Mucosa of descending colon (tissue), 3 donors: Measurements from ENCODE around the gene THSD8. TPM values are rescaled to one million over a fixed set of nuclear protein-coding genes. Genes with fewer than 3 reads are reported as not detected.
A peak's percentile ranks its signal among the peaks of the same experiment; 100 is the strongest.
"Not testable (repeated sequence)": the region's sequence is repeated elsewhere in the genome, so short reads cannot be mapped to it uniquely, and the experiment has no call there.

Source experiments
- ATAC-seq: fragments of 200-7000 bp; cut with Tn5 transposase; one replicate; pipeline ENCODE4 v1.9.1; 2020; ENCODE audit warnings: mild to moderate bottlenecking, moderate library complexity
- DNase-seq, 3 donors: peaks; one replicate each; pipeline ENCODE4 v3.0.0-alpha.2; 2020
- H3K36me3 ChIP-seq: fragments of 200-600 bp; one replicate; pipeline ENCODE4 v1.8.0; 2021; ENCODE audit warnings: low read depth, mild to moderate bottlenecking
- H3K4me1 ChIP-seq: fragments of 200-600 bp; one replicate; pipeline ENCODE4 v1.8.0; 2021; ENCODE audit warnings: low read depth, mild to moderate bottlenecking
- H3K4me3 ChIP-seq: fragments of 200-600 bp; one replicate; pipeline ENCODE4 v1.8.0; 2021; ENCODE audit warnings: mild to moderate bottlenecking
- H3K9me3 ChIP-seq: fragments of 200-600 bp; one replicate; pipeline ENCODE4 v1.8.0; 2021; ENCODE audit warnings: mild to moderate bottlenecking
- CTCF ChIP-seq: fragments of 200-600 bp; IDR thresholded peaks from one replicate; pipeline ENCODE4 v1.8.0; 2022; ENCODE audit warnings: antibody characterized with exemption, mild to moderate bottlenecking
- intact Hi-C, 2 donors: fragments of 100-400 bp; cut with DNase I in 1 of 2; cut with micrococcal nuclease in 1 of 2; formaldehyde crosslinking; loops; one replicate each; pipeline versions ENCODE4 v1.11.0 to v1.11.1; 2022; cut with DNase I, micrococcal nuclease
- total RNA-seq, 3 donors: library from RNA; stranded (reverse); fragmentation: NEBNext Ultra II Directional in 2 of 3; extraction: Animal tissue kit (Norgen Biotek cat#: 25700) in 2 of 3; gene quantifications; one replicate each; pipeline versions ENCODE4 v1.2.1 to v1.2.4, GENCODE V29; 2021 to 2023
- donor health status: DM: no; HTN: no; CAD: no; lungs with moderate emphysema.
- donor health status: DM: no; HTN: no; CAD: no.
- donor health status: DM: no; HTN: yes; CAD: no.

The THSD8 gene
- total RNA-seq, 3 donors from 2014 or later: 1.5 to 10.4 (median 2.7) TPM

DNA sequence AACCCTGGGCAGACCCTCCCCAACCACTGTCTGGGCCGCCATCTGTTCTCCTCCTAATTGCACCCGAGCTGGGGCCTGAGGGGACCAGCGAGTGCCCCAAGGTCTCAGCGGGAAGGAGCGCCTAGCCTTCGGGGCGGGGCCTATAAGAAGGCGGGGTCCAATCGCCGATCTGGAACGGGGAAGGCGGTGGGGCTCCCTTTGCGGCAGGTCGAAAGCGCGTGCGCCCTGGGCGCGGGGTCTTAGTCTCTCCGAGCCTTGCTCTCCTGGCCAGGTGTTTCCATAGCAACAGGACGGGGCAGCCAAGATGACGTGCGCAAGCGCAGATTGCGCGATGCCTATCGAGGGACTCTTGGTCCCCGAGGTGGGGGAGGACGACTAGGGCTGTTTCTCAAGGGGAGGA, 39.2 kb downstream of the THSD8 start:
- Histone ChIP-seq H3K4me1 (peaks cover 10% of the 10 kb centered on the region), H3K36me3 (no peaks in the 10 kb centered on the region), H3K9me3 (no peaks in the 10 kb centered on the region), H3K4me3 (no peak overlapping the region)
- DNase-seq (peak; percentile 32 to 54 (median 46)), ATAC-seq (no peak)
- TF ChIP-seq CTCF: no peak
- intact Hi-C loops: no loop called here

GRCh38 chr19:12842511-12842910, 40.6 kb downstream of the THSD8 start:
- no peak for TF ChIP-seq CTCF
- ATAC-seq (no peak), DNase-seq (peak in 1 of 3 donors; percentile 12)
- intact Hi-C loops: no loop called here
- Histone ChIP-seq H3K4me1 (peaks cover 10% of the 10 kb centered on the region), H3K36me3 (no peaks in the 10 kb centered on the region), H3K4me3 (no peak overlapping the region), H3K9me3 (no peaks in the 10 kb centered on the region)

GRCh38 chr19:12843328-12843727, 41.5 kb downstream of the THSD8 start:
- no peaks in the 10 kb centered on the region for H3K9me3 ChIP-seq
- no peak for TF ChIP-seq CTCF

GRCh38 chr19:12843999-12844732, 42.3 kb downstream of the THSD8 start:
- no peak overlapping the region for H3K4me3 ChIP-seq
- H3K4me1 ChIP-seq: peaks cover 9% of the 10 kb centered on the region
- no peak for TF ChIP-seq CTCF
- no peaks in the 10 kb centered on the region for H3K9me3 ChIP-seq
- DNase-seq (peak in 1 of 3 donors; percentile 4), ATAC-seq (no peak)
- H3K36me3 ChIP-seq: no peaks in the 10 kb centered on the region
- intact Hi-C loops: no loop called here

More at GRCh38 chr19:12843328-12843727, 41.5 kb downstream of the THSD8 start:
- DNase-seq: peak in 1 of 3 donors; percentile 40
- no peak for ATAC-seq
- intact Hi-C loops: no loop called here
- Histone ChIP-seq H3K4me1 (peaks cover 13% of the 10 kb centered on the region), H3K36me3 (no peaks in the 10 kb centered on the region), H3K4me3 (no peak overlapping the region)

GRCh38 chr19:12846613-12847012, 44.7 kb downstream of the THSD8 start:
- not testable (repeated sequence) for ATAC-seq
- intact Hi-C loops: loop anchor here in 1 of 2 donors (5.0 kb wide), 1 partner anchor 79 kb away; no protein-coding TSS in a partner anchor

More at GRCh38 chr19:12846613-12847012, 44.7 kb downstream of the THSD8 start:
- H3K9me3 ChIP-seq, H3K4me3 ChIP-seq, H3K36me3 ChIP-seq, H3K4me1 ChIP-seq: not testable (repeated sequence)
- peak in 1 of 3 donors; percentile 5 for DNase-seq
